GM21576 (cell line): ENCODE data around the gene PDE9A.

Experiments used
- ATAC-seq: cut with Tn5 transposase; IDR thresholded peaks from one replicate; pipeline ENCODE4 v1.9.1; 2021; ENCODE audit warnings: mild to moderate bottlenecking, moderate library complexity; ENCODE audit not compliant: unreplicated experiment

The PDE9A gene

DNA sequence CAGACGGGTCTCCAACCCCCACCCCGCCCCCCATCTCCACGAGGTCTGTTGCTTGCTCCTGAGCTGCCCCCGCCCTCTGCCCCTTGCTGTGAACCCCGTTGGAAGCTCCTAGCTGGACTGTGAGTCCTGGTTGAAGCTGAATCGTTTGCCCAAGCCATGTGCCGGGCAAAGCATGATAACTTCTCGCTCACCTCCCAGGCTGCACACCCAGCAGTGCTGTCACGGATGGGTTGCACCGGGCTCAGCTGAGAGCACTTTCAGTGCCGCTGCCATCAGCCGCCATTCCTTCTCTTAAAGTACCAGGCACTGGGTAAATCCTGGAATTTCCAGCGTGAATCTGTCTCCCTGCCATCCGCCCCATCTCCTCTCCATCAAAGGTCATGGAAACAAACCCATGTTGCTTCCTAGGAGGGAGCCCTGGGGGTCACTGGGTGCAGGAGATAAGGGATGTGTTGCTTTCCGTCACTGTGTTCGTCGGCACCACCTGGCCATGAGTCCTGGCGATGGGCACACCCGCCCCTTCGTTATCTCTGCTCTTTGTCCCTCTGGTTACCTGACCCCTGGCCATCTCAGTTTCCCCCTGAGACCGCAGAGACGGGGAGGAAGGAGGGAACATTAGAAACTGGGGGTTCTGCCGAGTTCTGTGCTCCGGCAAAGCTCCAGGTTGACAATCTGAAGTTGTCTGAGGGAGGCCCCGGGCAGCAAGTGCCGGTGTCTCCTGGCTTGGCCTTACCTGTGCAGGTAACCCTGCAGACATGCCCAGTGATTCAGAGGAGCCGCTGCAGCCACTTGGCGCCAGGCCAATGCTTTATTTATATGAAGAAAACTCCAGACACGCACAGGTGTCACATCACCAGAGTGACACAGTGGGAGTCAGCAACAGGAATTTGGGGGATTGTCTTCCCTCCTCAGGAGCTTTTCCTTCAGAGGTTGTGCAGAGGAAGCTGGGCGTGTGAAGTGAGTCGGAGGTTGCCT, 2.7 kb downstream of the PDE9A start:
- ATAC-seq, result no peak

DNA sequence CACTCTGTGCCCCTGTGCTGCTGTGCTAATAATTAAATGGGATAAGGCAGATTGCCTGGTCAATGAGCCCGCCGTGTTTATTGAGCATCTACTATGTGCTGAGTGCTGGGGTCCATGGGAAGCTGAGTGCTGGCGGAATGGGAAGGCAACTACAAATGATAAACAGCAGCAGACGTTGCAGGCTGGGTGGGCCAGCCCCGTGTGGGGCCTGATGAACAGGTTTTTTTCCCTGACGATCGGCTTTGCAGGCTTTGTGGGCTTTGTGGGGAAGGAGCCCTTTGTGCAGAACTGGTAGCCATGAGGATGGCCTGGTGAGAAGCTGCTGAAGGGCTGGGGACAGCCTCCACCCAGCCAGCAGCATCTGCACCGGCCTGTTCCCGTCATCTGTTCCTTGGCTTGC, 3.5 kb downstream of the PDE9A start:
- ATAC-seq, result no peak

DNA sequence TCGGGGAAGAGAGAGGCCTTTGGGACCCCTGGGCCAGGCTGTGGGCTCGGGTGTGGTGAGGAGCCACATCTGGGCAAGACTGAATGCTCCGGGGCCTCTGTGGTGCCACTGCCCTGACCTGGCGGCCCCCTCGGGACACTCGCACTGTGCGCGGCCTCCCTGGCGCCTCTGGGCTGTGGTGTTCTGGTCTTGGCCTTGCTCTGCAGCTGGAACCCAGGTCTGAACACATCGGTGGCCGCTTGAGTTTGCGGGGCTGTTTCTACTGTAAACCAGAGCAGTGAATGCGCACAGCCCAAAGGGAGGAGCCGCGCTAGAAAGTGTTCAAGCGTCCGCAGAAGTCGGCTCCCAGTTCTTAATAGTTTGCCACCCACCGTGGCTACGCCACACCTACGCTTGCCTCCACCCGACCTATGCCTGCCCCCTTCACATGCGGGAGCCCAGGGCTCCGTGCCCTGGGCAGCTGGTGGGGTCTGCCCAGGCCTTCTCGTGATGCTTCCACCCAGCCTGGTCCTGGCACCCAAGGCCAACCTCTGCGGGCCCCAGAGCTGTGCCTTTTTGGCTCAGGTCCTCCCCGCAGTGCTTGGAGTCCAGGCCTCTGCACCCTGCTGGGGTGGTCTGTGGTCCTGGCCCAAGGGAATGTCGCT, 4.4 kb downstream of the PDE9A start:
- ATAC-seq, result no peak

DNA sequence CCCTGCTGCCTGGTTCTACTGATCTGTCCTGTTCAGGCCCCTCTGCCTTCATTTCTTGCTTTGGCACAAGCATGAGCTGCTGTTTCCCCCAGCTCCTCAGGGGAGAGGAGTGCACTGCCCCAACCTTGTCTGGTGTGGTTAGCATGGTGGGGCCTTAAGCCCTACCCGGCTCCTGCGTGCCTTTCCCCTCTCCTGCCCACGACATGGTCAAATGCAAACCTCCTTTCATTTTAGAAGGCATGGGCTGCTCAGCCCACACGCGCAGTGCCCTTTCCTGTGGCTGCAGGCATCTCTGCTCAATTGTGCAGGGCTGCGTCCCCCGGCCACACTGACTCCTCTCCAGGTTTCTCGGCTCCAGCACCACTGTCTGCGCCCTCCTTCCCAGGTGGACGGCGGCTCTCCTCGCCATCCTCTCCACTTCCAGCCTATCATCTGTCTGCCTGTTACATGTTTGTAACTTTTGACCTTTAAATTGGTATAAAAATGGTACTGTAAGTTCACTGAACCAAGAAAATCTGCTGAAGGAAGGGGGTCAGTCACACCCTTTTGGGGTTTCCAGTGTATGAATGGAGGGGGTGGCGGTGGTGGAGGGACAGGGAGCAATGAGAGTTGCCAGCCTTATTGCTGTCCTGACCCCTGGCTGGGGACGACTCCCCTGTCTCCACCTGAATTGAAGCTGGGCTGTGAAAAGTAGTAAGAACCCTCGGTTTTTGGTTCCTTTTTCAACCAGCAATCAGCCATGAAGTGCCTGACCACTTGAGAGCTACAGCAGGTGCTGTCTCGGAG, 5.1 kb downstream of the PDE9A start:
- ATAC-seq, result no peak

DNA sequence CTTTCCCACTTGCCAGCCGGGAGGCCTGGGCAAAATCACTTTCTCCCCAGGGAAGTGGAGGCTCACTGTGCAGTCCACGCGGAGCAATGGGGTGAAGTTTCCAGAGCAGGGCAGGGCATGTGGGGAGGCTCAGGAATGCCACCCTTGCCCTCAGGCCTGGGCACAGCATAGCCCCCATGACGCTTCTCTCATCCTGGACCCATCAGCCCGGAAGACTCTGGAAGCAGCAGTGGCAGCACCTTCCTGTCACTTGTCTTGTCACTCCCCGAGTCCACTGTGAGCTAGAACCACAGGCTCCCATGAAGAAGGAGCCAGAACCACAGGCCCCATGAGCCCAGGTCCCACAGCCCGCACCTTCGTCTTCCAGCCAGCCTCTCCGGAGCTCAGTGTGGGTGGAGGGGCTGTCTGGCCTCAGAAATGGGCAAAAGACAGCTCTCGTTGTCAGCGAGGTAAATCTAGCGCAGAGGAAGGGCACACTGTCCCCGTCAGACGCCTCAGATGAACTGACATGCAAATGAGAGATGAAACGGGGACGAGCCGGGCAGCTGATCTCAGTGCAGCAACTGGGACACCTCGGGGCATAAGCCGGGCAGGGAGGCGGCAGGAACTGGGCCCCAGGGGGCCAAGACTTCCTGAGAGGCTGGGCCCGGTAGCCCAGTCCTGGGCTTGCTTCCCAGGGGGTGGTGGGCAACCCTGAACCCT, 6.1 kb downstream of the PDE9A start:
- ATAC-seq, result no peak

DNA sequence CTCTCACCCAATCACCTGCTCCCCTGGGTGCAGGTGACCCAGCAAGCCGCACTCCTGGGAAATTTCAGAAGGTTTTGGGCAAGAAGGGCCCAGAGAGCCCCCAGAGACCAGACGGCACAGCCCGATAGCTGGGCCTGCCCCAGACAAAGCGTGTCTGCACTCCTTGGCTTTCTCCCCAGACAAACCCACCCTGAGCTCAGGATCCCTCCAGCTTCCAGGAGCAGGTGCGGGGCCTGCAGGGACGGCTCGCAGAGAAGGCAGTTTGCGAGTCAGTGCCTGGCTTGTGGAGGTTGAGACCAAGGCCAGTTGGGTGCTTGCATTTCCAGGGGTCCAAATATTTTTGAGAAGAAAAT, 6.7 kb downstream of the PDE9A start:
- ATAC-seq, result no peak

DNA sequence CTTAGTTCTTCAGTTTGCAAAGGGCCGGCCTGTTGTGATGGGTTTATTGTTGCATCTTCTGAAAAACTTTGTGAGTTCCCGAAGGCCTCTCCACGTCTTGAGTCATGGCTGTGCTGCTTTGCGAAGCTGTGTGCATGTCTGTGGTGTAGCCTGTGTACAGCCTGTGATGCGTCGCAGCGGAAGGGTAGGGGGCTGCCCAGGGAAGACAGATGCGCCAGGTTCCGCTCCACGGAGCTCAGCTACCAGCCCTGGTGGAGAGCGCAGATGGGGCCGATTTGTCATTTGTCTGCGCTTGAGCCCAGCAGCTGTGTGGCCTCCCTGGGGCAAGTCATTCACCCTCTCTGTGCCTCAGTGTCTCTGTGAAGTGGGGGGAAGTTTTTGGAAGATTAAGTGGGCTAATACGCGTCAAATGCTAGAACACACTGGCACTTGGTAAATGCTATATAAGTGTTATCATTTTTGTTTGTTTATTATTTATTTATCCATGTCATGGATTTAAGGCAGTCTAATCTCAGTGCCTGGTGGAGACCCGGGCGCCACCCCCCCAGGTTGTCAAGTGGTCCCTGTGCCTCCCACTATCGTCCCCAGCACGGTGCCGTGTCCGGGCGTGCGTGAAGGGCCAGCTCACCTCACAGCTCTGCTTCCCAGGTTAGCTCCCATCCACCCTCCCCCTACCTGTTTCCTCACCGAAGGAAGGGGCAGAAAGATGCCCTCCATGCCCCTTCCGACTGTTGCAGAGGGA, 8.4 kb downstream of the PDE9A start:
- ATAC-seq, result no peak

DNA sequence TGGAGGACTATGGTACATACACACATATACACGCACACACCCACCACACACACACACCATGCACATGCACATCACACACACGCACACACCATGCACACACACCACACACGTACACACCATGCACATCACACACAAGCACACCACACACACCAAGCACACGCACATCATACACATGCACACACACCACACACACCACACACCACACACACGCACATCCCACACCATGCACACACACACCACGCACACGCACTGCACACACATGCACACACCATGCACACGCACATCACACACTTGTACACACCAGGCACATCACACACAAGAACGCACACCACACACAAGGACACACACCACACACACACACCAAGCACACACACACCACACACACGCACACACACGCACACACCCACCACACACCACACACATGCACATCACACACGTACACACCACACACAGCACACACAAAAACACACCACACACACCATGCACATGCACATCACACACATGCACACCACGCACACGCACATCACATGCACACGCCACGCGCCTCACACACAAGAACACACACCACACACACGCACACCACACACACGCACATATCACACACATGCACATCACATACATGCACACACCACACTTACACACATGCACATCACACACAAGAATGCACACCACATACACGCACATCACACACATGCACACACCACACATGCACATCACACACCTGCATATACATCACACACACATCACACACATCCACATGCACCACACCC, 9.2 kb downstream of the PDE9A start:
- ATAC-seq, result no peak

DNA sequence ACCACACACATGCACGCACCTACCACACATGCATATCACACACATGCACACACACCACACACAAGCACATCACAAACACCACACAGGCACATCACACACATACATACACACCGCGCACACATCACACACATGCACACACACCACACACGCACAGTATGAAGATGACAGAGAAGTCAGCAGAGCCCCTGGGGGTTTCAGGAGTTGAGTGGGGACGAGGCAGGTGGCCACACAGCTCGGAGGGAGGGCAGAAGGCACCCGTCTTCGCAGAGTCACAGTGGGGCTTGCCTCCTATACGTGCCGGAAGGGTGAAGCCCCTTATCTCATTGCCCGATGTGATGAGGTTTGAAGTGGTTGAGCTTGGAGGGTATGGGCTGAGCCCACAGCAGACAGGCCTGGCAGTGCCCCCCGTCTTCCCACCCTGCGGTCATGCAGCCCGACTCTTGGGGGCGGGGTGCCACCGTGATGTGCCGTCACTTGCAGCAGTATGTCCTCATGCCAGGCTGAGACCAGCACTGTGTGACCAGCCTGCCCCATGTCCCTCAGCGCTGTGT, 9.9 kb downstream of the PDE9A start:
- ATAC-seq, result no peak

DNA sequence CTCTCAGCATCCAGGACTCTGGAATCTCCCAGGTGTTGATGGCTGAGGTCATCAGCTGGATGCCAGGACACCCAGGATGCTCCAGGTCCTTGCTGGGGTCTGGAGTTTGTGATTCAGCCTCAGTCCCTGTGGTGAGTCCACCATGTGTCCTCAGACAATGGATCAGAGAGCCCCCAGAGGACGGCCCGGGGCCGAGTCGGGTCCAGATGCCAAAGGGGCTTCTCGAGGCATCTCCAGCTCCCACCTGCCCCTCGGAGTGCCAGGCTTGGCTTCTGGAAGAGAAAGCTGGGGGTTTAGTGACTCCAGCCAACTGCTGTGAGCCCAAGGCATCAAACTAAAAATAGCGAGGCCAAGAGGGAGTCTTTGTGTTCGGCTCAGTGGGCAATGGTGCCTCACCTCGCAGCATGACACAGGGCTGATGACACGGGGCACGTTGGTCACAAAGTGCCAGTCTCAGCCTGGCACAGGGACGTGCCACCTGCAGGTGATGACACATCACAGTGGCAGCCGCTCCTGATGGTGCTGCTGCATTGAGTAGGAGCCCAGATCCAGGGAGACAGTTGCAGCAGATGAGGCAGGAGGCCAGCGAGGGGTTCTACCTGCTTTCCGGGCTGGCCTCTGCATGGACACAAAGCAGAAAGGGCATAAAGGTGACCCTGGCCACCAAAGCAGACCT, 10.6 kb downstream of the PDE9A start:
- ATAC-seq, result no peak

DNA sequence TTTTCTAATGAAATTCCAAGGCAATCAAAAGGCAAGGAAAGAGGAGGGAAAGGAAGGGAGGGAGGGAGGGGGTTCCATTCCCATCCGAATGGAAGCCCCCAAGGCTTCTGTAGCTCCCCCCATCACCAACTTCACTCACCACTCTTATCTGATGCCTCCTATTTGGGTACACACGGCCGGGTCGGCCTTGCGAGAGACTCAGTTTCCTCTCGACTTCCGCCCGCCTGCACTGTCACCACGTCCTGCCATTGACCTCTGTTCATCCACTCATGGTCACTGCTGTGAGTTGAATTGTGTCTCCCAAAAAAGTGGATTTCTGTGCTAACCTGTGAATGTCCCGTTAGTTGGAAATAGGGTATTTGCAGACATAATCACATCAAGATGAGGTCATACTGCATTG, 11.2 kb downstream of the PDE9A start:
- ATAC-seq, result no peak

DNA sequence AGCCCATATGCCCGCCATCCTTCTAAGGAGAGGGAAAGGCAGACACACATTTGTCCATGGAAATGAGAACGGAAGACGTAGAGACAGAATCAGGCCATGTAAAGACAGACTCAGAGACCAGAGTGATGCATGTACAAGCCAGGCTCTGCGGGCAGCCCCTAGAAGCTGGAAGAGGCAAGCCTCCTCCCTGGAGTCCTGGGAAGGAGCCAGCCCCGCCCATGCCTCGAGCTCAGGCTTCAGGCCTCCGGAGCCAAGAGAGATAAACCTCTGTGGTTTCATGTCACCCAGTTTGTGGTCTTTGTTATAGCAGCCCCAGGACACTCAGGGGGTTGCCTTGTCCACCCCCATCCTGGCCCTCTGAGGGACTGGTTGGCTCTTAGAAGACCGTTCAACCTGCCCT, 11.6 kb downstream of the PDE9A start:
- ATAC-seq, result no peak

DNA sequence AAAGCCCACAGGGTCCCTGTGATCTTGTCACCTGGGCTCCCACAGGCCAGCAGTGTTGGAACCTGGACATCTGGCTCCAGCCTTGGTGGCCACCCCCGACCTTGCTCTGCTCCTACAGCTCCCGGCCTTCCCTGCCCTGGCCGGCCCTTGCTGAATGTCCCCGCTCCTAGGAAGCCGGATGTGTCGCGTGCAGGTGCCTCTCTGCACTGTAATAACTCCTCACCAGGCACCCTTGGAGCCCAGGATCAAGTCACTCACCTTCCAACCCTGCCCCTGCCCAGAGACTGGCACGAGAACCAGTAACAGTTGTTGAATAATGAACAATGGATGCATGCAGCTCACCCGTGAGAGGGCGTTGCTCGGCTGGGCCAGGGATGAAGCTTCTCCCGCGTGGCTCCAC, 12.1 kb downstream of the PDE9A start:
- no peak for ATAC-seq

DNA sequence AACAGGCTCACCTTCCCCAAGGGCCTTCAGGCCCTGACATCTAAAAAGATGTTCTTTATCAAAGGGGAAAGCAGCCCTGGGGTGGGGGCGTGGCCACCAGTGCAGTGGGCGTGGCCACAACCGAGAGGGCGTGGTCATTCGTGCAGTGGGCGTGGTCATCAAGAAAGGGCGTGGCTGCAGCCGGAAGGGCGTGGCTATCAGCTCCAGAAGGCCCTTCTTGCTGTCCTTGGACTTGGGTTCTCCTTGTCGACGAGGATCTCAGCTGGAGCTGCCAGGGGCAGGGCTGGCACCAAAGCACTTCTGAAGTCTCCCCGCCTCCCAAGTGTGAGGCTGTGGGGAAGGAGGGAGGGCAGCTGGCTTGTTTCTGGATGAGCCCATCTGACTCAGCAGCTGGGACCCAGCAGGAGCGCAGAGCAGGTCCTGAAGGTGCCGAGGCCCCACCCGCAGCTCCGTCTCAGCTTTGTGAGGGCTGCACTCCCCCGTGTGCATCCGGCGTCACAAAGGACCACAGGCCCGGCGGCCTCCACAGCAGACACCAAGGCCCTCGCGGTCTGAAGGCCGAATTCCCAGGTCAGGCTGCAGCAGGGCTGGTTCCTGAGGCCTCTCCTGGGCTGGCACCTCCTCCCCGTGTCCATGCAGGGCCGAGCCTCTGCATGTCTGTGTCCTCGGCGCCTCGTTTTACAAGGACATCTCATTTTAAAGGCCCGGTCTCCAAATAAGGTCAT, 12.8 kb downstream of the PDE9A start:
- no peak for ATAC-seq

DNA sequence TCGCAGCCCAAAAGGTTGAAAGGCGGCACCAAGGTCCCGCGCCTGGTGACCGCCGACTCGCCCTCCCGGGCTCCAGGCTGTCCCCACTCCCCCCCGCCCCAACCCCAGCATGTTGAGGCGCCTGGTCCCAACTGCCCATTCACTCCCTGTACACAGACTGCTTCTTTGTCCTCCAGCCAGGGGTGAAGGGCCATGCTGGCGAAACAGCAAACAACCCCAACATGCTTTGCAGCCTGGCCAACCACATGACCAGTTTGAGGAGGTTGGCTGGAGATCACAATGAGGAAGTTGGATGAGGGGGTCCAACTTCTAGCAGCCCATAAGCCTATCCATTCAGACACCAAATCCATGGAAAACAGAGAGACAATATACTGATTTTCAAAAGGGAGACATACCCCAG, 13.5 kb downstream of the PDE9A start:
- ATAC-seq, result no peak

DNA sequence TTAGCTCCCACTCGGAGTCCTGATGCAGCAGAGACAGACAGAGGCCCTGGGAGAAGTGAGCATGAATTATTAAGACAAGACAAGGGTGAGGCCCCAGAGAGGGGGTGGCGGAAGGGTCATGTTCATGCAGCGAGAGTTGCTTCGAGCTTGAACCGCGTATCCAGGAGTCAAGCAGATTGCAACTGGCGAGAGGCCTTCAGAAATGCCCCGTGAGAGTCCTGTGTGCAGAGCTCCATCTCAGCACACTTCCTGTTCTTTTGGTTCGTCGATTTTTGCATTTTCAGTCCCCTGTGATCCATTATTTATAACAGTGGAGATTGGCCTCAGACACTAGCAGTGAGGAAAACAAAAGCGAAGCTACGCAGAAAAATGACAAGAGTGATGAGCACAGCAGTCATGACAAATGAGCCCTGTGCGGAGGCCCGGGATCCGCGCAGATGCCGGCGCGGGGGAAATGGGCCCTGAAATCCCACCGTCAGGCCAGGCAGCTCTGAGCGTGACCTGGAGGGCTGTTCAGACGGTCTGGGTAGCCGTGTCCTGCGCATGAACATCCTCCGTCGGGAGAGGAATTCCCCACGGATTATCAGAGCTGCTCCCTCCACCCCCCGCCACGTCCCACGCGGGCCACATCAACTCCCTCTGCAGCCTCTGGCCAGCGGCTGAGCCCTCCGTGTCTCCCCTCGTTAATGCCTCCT, 15.0 kb downstream of the PDE9A start:
- no peak for ATAC-seq

DNA sequence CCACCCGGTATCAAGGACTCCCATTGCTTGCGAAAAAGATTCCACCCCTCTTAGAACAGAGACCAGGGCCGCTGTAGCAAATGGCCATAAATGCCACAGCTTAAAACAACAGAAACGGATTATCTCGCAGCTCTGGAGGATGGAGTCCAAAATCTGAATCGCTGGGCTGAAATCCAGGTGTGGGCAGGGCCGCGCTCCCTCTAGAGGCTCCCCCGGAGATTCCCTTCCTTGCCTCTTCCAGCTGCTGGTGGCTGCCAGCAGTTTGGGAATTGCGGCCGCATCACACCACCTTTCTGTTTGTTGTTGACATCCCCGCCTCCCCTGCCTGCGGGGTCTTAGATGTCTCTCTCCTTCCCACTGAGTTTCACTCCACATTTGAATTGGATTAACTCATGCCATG, 15.6 kb downstream of the PDE9A start:
- no peak for ATAC-seq
